HG03139 (cell line): ENCODE data around the gene OSBPL5.

Source experiments
- ATAC-seq: cut with Tn5 transposase; IDR thresholded peaks from one replicate; pipeline ENCODE4 v1.9.1; 2021; ENCODE audit not compliant: unreplicated experiment

The OSBPL5 gene

GRCh38 chr11:3135481-3136440 lies 29.3 kb downstream of the OSBPL5 start:
- no peak for ATAC-seq

- no peak for ATAC-seq
Observed at GRCh38 chr11:3134651-3135480, 30.2 kb downstream of the OSBPL5 start.

GRCh38 chr11:3134218-3134621 lies 30.9 kb downstream of the OSBPL5 start:
- ATAC-seq, result no peak

DNA sequence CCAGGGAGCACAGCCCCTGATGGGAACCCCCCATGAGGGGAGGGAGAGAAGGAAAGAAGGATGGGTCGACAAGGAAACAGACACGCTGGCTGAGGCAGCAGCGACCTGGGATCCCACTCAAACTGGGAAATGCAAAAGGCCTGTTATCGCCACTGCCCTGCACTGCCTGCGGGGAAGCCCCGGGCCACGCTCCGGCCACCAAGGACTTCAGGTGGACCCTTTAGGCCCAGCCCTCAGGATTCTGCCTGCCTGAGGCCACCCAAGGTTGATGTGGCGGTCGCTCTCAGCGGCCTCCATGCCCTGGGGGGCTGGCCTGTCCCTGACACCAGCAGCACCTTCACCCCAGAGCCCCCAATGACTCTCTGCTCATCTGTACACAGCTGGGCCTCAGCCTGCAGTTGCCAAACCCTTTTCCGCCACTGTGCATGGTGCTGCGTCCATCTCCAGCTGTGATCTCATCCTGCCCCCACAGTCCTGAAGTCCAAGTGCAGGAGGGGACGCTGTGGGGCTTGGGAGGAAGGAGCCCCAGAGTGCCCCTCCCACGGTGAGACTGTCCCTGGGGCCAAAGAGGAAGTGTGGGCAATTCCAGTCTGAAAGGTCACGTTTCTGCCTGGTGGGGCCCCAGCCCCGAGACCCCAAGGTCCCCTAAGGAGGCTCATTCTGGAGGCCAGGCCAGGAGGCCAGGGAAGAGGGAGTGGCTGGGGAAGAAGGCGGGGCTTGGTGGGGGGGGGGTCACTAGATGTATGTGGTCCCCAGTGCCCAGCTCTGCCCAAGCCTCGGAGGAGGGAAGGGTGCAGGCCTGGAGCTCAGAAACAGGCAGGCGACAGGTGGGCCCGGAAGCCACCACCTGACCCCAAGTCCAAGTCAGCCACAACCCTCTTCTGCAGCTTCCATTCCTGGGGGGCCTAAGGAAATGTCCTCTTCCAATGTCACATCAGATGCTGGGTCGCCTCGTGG lies 31.6 kb downstream of the OSBPL5 start:
- ATAC-seq, result no peak

DNA sequence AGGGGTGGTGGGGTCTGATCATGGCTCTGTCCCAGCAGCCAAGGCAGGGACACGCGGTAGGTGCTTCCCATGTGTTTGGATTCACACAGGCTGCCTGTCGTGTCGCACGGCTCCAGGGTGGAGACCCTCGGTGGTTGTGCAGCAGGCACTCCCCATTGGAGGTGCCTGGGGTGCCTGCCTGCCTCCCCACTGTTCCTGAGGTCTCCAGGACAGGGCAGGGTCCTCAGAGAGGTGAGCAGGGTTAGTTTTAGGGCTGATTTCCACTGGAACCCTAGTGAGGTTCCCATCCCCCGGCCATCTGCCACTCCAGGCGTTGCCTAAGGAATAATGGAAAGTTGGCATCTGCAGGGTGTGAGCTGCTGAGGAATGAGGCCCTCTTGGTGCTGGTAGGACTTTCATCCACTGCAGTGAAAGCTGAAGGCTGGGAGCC lies 32.3 kb downstream of the OSBPL5 start:
- ATAC-seq, result no peak

DNA sequence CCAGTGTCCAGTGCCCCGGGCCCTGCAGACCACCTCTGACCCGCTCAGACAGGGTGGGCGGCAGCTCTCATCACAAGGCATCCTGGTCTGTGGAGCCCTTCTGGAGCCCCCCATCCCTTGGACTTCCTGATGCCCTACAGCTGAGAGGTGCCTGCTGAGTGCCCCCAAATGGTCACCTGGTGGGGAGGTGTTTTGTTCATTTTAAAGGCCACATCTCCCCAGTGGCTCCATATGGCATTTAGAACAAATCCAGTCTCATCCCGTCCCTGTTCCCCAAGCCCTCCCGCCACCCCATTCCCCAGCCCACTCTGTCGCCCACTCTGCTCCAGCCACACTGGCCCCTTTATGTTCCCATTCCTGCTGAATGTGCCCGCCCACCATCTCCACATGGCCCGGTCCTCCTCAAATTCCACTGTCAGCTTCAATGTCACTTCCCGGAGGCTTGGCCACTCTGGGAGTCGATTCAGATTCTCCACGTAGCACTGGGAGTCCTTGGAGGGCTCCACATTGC lies 32.8 kb downstream of the OSBPL5 start:
- no peak for ATAC-seq

- no peak for ATAC-seq
Observed at GRCh38 chr11:3131330-3131941, 33.7 kb downstream of the OSBPL5 start.

DNA sequence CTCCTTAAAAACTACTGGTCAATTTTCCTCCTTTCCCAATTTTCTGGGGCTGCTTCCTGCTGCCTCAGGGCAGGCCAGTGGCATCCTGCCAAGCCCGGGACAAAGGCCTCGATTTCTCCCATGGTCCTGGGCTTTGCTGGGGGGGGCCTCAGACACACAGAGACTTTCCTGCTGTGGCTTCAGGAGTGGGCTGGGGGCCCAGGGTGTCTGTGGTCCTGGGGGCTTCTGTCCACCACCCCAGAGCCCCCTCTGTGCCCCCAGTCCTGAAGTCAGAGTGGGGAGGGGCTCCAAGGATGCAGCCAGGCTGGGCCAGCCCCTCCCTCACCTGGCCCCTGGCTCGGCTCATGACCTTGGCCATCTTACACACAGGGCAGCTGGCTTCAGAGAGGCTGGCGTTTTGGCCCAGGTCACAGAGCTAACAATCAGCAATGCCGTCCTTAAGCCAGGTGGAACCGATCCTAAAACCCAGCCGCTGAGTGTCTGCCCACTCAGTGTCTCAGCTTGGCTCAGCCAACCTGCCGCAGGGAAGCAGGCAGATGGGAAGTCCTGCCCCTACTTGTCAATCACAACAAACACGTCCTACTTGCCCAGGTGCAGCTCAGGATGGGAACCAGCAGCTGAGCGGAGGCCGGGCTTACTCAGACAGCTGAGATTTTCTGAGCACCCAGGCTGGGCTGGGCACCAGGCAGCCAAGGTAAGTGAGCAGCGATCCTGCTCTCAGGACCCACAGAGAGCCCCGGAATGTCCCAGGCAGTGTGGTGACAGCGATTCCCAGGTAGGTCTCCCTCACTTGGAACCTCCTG lies 34.6 kb downstream of the OSBPL5 start:
- no peak for ATAC-seq

DNA sequence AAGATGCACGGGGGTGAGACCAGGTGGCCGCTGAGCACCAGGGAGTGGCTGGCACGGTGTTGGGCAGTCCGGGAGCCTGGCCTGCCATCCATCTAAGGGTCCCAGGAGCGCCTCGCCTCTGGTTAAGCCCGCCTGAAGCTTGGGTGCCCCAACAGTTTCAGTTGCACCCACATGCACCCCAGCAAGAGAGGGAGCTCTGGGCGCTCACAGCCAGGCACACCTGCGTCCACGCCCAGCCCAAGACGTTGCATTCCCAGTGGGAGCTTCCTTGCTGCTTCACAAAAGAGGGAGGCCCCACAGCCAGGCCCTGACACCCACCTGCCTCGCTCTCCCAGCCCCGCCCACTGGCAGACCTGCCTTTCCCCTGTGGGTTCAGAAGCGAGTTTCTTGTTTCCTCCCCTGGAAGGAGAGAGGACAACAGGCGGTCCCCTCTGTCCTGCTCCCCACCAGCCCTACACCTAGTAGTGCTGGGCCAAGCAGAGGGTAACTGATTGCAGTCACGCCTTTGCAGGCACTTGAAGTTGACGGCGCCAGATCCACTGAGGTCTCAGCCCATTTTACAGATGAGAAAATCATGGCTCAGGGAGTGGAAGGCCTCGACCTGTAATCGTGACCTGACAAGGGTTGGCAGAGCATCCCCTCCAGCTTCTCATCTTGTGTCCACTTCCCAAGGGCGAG lies 35.4 kb downstream of the OSBPL5 start:
- ATAC-seq, result no peak

- no peak for ATAC-seq
Observed at GRCh38 chr11:3129181-3129590, 35.9 kb downstream of the OSBPL5 start.

GRCh38 chr11:3128356-3129180 lies 36.5 kb downstream of the OSBPL5 start:
- no peak for ATAC-seq

- ATAC-seq, result no peak
Observed at GRCh38 chr11:3127706-3128355, 37.3 kb downstream of the OSBPL5 start.

- ATAC-seq, result no peak
Observed at GRCh38 chr11:3126901-3127691, 38.0 kb downstream of the OSBPL5 start.

DNA sequence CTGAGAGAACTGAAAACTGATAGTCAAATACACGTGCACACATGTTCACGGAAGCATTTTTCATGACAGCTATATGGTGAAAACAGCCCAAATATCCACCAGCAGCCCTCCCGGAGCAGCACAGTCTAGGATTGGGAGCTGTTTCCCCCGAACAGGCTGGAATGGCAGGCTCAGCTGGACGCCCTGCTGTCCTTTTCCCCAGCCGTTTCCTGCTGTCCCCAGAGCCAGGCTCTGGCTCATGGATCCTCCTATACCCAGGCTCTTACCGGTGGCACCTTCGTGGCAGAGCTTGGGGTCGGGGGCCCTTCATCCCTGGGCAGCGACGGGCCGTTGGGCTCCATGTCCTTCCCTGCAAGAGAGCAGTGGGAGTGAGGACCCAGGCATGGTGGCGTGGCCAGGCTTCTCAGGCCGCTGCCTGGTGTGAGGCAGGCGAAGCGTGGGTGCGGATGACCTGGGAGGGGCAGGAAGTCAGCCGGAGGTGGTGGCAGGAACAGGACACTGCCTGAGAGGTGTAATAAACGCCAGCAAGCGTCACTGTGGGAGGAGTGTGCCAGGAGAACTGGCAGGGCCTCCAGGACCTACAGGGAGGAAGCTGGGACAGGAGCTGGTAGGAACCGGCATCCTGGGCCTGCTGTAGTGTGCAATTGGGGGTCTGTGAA lies 38.8 kb downstream of the OSBPL5 start:
- no peak for ATAC-seq

DNA sequence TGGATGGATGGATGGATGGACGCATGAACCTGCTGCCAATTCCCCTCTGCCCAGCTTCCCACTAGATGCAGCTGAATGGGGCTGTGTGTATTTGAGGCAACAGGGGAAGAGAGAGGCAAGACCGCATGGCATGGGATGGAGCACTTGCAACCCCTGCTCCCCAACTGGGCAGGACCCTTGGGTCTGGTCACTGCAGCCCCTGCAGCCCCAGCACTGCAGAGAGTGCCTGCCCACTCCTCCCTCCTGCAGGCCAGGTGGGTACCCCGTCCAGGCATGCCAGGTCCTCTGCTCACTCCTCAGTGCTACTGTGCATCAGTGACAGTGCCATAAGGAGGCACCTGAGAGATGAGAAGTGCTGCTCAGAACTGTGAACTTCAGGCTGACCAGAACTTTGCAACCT lies 40.3 kb downstream of the OSBPL5 start:
- ATAC-seq, result no peak
